ENCODE measurements around the gene GVQW3. TPM values are rescaled to one million over a fixed set of nuclear protein-coding genes. Genes with fewer than 3 reads are reported as not detected.
"Not testable (repeated sequence)": the region's sequence is repeated elsewhere in the genome, so short reads cannot be mapped to it uniquely, and the experiment has no call there.

GVQW3 gene
- polyA plus RNA-seq, 1 donor (not counting 4 experiments of a cell fraction or from before 2014, with no cell fraction given), result 0.80 TPM

GRCh38 chr11:76397383-76397782, 16.3 kb downstream of the GVQW3 start:
- Histone ChIP-seq H3K9me3 (ENCODE audit: control insufficient read depth, low read depth, low read length) (no peaks in the 10 kb centered on the region), H2AFZ (ENCODE audit: control insufficient read depth, low read length) (no peak overlapping the region), H4K20me1 (ENCODE audit: control insufficient read depth, extremely low read depth, insufficient read depth, low read length) (no peaks in the 10 kb centered on the region), H3K4me1 (ENCODE audit: control insufficient read depth, extremely low read depth, insufficient read depth, low read length) (no peaks in the 10 kb centered on the region), H3K4me2 (ENCODE audit: control insufficient read depth, extremely low read depth, insufficient read depth, low read depth, low read length) (no peak overlapping the region), H3K27me3 (ENCODE audit: control insufficient read depth, extremely low read depth, insufficient read depth, low read length) (no peaks in the 10 kb centered on the region), H3K9me1 (ENCODE audit: control insufficient read depth, extremely low read depth, insufficient read depth, low read length) (no peaks in the 10 kb centered on the region), H3K36me3 (ENCODE audit: control insufficient read depth in 2 of 2, extremely low read depth in 1 of 2, insufficient read depth in 2 of 2, low read length in 2 of 2) (no peaks in the 10 kb centered on the region), H3K79me2 (ENCODE audit: control insufficient read depth, insufficient read depth, low read length) (no peaks in the 10 kb centered on the region), H3K4me3 (ENCODE audit: control insufficient read depth in 2 of 3, extremely low read depth in 1 of 3, insufficient read depth in 2 of 3, low read depth in 1 of 3, low read length in 3 of 3) (no peak overlapping the region), H3K27ac (ENCODE audit: control insufficient read depth, insufficient read depth, low read length) (no peak overlapping the region), H3K9ac (ENCODE audit: control insufficient read depth, extremely low read depth, insufficient read depth, low read length) (no peak overlapping the region)
- dilution Hi-C loops (cut with MboI; ENCODE audit: extremely low pct_ligation_motif_present, low sequenced_read_pairs), result no loop called here
- no peak for TF ChIP-seq CTCF (optimal IDR thresholded peaks at IDR 0.05 in 1 of 3, IDR thresholded peaks at IDR 0.05 in 1 of 3, conservative IDR thresholded peaks at IDR 0.05 in 1 of 3; ENCODE audit: extremely low read depth in 1 of 3, insufficient read depth in 2 of 3, low read length in 3 of 3)
- no peak for FAIRE-seq
- DNase-seq (ENCODE audit: low read depth, low spot score), result no peak

- no peaks in the 10 kb centered on the region for H3K79me2 ChIP-seq (ENCODE audit: control insufficient read depth, insufficient read depth, low read length)
- no peaks in the 10 kb centered on the region for H4K20me1 ChIP-seq (ENCODE audit: control insufficient read depth, extremely low read depth, insufficient read depth, low read length)
- H2AFZ ChIP-seq (ENCODE audit: control insufficient read depth, low read length), result no peak overlapping the region
- H3K4me3 ChIP-seq (ENCODE audit: control insufficient read depth in 2 of 3, extremely low read depth in 1 of 3, insufficient read depth in 2 of 3, low read depth in 1 of 3, low read length in 3 of 3), result no peak overlapping the region
- no peak overlapping the region for H3K27ac ChIP-seq (ENCODE audit: control insufficient read depth, insufficient read depth, low read length)
- dilution Hi-C loops (cut with MboI; ENCODE audit: extremely low pct_ligation_motif_present, low sequenced_read_pairs), result no loop called here
- no peak overlapping the region for H3K4me2 ChIP-seq (ENCODE audit: control insufficient read depth, extremely low read depth, insufficient read depth, low read depth, low read length)
- H3K9ac ChIP-seq (ENCODE audit: control insufficient read depth, extremely low read depth, insufficient read depth, low read length), result no peak overlapping the region
- FAIRE-seq, result no peak
- no peaks in the 10 kb centered on the region for H3K9me1 ChIP-seq (ENCODE audit: control insufficient read depth, extremely low read depth, insufficient read depth, low read length)
- TF ChIP-seq EZH2 (IDR thresholded peaks at IDR 0.05; ENCODE audit: low read length) (no peak), CTCF (optimal IDR thresholded peaks at IDR 0.05 in 1 of 3, IDR thresholded peaks at IDR 0.05 in 1 of 3, conservative IDR thresholded peaks at IDR 0.05 in 1 of 3; ENCODE audit: extremely low read depth in 1 of 3, insufficient read depth in 2 of 3, low read length in 3 of 3) (no peak)
- no peaks in the 10 kb centered on the region for H3K9me3 ChIP-seq (ENCODE audit: control insufficient read depth, low read depth, low read length)
- H3K36me3 ChIP-seq (ENCODE audit: control insufficient read depth in 2 of 2, extremely low read depth in 1 of 2, insufficient read depth in 2 of 2, low read length in 2 of 2), result no peaks in the 10 kb centered on the region
- no peaks in the 10 kb centered on the region for H3K4me1 ChIP-seq (ENCODE audit: control insufficient read depth, extremely low read depth, insufficient read depth, low read length)
- no peaks in the 10 kb centered on the region for H3K27me3 ChIP-seq (ENCODE audit: control insufficient read depth, extremely low read depth, insufficient read depth, low read length)
- DNase-seq (ENCODE audit: low read depth, low spot score), result no peak
These were observed 19.8 kb downstream of the GVQW3 start for GRCh38 chr11:76400967-76401366.

GRCh38 chr11:76401484-76401883, 20.4 kb downstream of the GVQW3 start:
- H3K27ac ChIP-seq (ENCODE audit: control insufficient read depth, insufficient read depth, low read length); H3K4me3 ChIP-seq (ENCODE audit: control insufficient read depth in 2 of 3, extremely low read depth in 1 of 3, insufficient read depth in 2 of 3, low read depth in 1 of 3, low read length in 3 of 3); dilution Hi-C loops (cut with MboI; ENCODE audit: extremely low pct_ligation_motif_present, low sequenced_read_pairs); H2AFZ ChIP-seq (ENCODE audit: control insufficient read depth, low read length); H3K9ac ChIP-seq (ENCODE audit: control insufficient read depth, extremely low read depth, insufficient read depth, low read length); H3K9me1 ChIP-seq (ENCODE audit: control insufficient read depth, extremely low read depth, insufficient read depth, low read length); H4K20me1 ChIP-seq (ENCODE audit: control insufficient read depth, extremely low read depth, insufficient read depth, low read length); H3K4me2 ChIP-seq (ENCODE audit: control insufficient read depth, extremely low read depth, insufficient read depth, low read depth, low read length); H3K79me2 ChIP-seq (ENCODE audit: control insufficient read depth, insufficient read depth, low read length); H3K4me1 ChIP-seq (ENCODE audit: control insufficient read depth, extremely low read depth, insufficient read depth, low read length); DNase-seq (ENCODE audit: low read depth, low spot score); H3K27me3 ChIP-seq (ENCODE audit: control insufficient read depth, extremely low read depth, insufficient read depth, low read length); H3K36me3 ChIP-seq (ENCODE audit: control insufficient read depth in 2 of 2, extremely low read depth in 1 of 2, insufficient read depth in 2 of 2, low read length in 2 of 2); FAIRE-seq; H3K9me3 ChIP-seq (ENCODE audit: control insufficient read depth, low read depth, low read length): not testable (repeated sequence)
